Aorta (tissue), 5 donors: ENCODE results near the gene ARPC2. TPM values are rescaled to one million over a fixed set of nuclear protein-coding genes. Genes with fewer than 3 reads are reported as not detected.

Experiments used
- ATAC-seq: fragments of 200-7000 bp; cut with Tn5 transposase; one replicate; pipeline ENCODE4 v1.9.1; 2022; ENCODE audit warnings: moderate library complexity; ENCODE audit not compliant: low FRiP score
- DNase-seq, 2 donors: peaks; one replicate each; pipeline ENCODE4 v3.0.0-alpha.2; 2020
- H3K27ac ChIP-seq, 2 donors: one replicate each; pipeline ENCODE4 v1.5.1; 2013; ENCODE audit warnings: low read length in 2 of 2, mild to moderate bottlenecking in 2 of 2, moderate library complexity in 2 of 2, control low read depth in 1 of 2, inconsistent platforms in 1 of 2, low read depth in 1 of 2
- H3K27me3 ChIP-seq, 2 donors: one replicate each; pipeline ENCODE4 v1.6.1; 2013; ENCODE audit warnings: control low read depth in 1 of 2, low read length in 1 of 2, mild to moderate bottlenecking in 1 of 2, moderate library complexity in 1 of 2; ENCODE audit not compliant: insufficient read depth in 2 of 2, control insufficient read depth in 1 of 2
- H3K36me3 ChIP-seq, 2 donors: one replicate each; pipeline ENCODE4 v1.6.1; 2013; ENCODE audit warnings: control low read depth in 1 of 2, low read length in 1 of 2, mild to moderate bottlenecking in 1 of 2; ENCODE audit not compliant: insufficient read depth in 2 of 2, control insufficient read depth in 1 of 2
- H3K4me1 ChIP-seq, 2 donors: one replicate each; pipeline ENCODE4 v1.6.1; 2013; ENCODE audit warnings: low read length in 2 of 2, control low read depth in 1 of 2, mild to moderate bottlenecking in 1 of 2, moderate library complexity in 1 of 2; ENCODE audit not compliant: insufficient read depth in 2 of 2, control insufficient read depth in 1 of 2
- H3K4me3 ChIP-seq, 2 donors: one replicate each; pipeline ENCODE4 v1.5.1; 2013; ENCODE audit warnings: low read length in 2 of 2, control low read depth in 1 of 2, mild to moderate bottlenecking in 1 of 2
- H3K9me3 ChIP-seq: one replicate; pipeline ENCODE4 v1.6.1; 2013; ENCODE audit warnings: mild to moderate bottlenecking, low read length; ENCODE audit not compliant: control insufficient read depth
- WGBS, 2 donors: extraction: QIAGEN DNeasy Blood & Tissue Kit; methylation state at CpG; one replicate each; pipeline ENCODE4 v1.1.7; 2013; 5-methylcytosine and 5-hydroxymethylcytosine counted together
- intact Hi-C, 2 donors: fragments of 100-400 bp; cut with DNase I; formaldehyde crosslinking; loops; one replicate each; pipeline versions ENCODE4 v1.14.2 to v1.15.0; 2022
- polyA plus RNA-seq, 2 donors: library from polyadenylated mRNA; stranded (reverse); fragments of 200-250 nt; gene quantifications; one replicate each; pipeline ENCODE4 v1.2.3, GENCODE V29; 2013
- total RNA-seq, 2 donors: library from RNA; stranded (reverse); fragmentation: NEBNext Ultra II Directional; extraction: Animal tissue kit (Norgen Biotek cat#: 25700); gene quantifications; one replicate each; pipeline ENCODE4 v1.2.1, GENCODE V29; 2021
- donor health status: healthy with polysubstance abuse.
- donor health status: Bipolar disorder and iron deficiency.
- donor health status: DM: no; HTN: no; CAD: no.
- donor health status: DM: no; HTN: no; CAD: no.
- donor health status: DM: yes; HTN: yes; CAD: no.

Gene ARPC2
- total and polyA plus RNA-seq, 4 donors = 297 to 467 (median 359) TPM

- H3K4me1 ChIP-seq = no peaks in the 10 kb centered on the region
- 65 to 72% methylated on average over 9 of the region's 9 CpGs for WGBS, 2 donors
- DNase-seq = no peak
- no peaks in the 10 kb centered on the region for H3K9me3 ChIP-seq
- H3K36me3 ChIP-seq = no peaks in the 10 kb centered on the region
- ATAC-seq = no peak
- intact Hi-C loops = loop anchor here in 1 of 2 donors (10.0 kb wide), 1 partner anchor 214 kb away; the partner anchor contains the start of gene CTDSP1
- no peak overlapping the region for H3K4me3 ChIP-seq
- no peak overlapping the region for H3K27ac ChIP-seq
- no peaks in the 10 kb centered on the region for H3K27me3 ChIP-seq
These were observed 36.4 kb upstream of the ARPC2 start for GRCh38 chr2:218180467-218181114.

GRCh38 chr2:218184331-218184730 lies 32.7 kb upstream of the ARPC2 start:
- H3K9me3 ChIP-seq = no peaks in the 10 kb centered on the region
- no peak overlapping the region for H3K4me3 ChIP-seq
- 91 to 92% methylated on average over 1 of the region's 1 CpG for WGBS, 2 donors
- peaks cover 0 to 3% of the 10 kb centered on the region in 2 donors for H3K4me1 ChIP-seq
- ATAC-seq (no peak), DNase-seq (no peak)
- no peaks in the 10 kb centered on the region for H3K36me3 ChIP-seq
- H3K27me3 ChIP-seq = no peaks in the 10 kb centered on the region
- no peak overlapping the region for H3K27ac ChIP-seq
- intact Hi-C loops = loop anchor here in 1 of 2 donors (10.0 kb wide), 1 partner anchor 210 kb away; the partner anchor contains the start of gene CTDSP1

- ATAC-seq = peak; percentile 89
- peak; percentile 70 to 83 for DNase-seq
- Histone ChIP-seq H3K9me3 (no peaks in the 10 kb centered on the region), H3K4me3 (no peak overlapping the region), H3K4me1 (peaks cover 0 to 3% of the 10 kb centered on the region in 2 donors), H3K27ac (no peak overlapping the region), H3K36me3 (no peaks in the 10 kb centered on the region), H3K27me3 (no peaks in the 10 kb centered on the region)
- intact Hi-C loops = loop anchor here (5.0 to 10.0 kb wide), 4 partner anchors 71 to 281 kb away; partner anchors contain the start of gene CTDSP1 (in 1 of the 2)
- 38 to 40% methylated on average over 8 of the region's 8 CpGs for WGBS, 2 donors
These were observed 30.6 kb upstream of the ARPC2 start for GRCh38 chr2:218186355-218186766.

- peak overlapping the region in 1 of 2 donors; percentile 29 for H3K27ac ChIP-seq
- no peaks in the 10 kb centered on the region for H3K27me3 ChIP-seq
- intact Hi-C loops = loop anchor here (5.0 to 10.0 kb wide), 4 partner anchors 70 to 280 kb away; partner anchors contain the start of gene CTDSP1 (in 1 of the 2)
- DNase-seq (no peak), ATAC-seq (peak; percentile 19)
- no peaks in the 10 kb centered on the region for H3K36me3 ChIP-seq
- H3K4me3 ChIP-seq = no peak overlapping the region
- WGBS, 2 donors = 53 to 66% methylated on average over 1 of the region's 1 CpG
- H3K9me3 ChIP-seq = no peaks in the 10 kb centered on the region
- peaks cover 0 to 3% of the 10 kb centered on the region in 2 donors for H3K4me1 ChIP-seq
These were observed 30.1 kb upstream of the ARPC2 start for GRCh38 chr2:218186876-218187275.

GRCh38 chr2:218187296-218188015 lies 29.5 kb upstream of the ARPC2 start:
- ATAC-seq = peak; percentile 12

GRCh38 chr2:218188528-218188927 lies 28.5 kb upstream of the ARPC2 start:
- Histone ChIP-seq H3K27ac (no peak overlapping the region), H3K9me3 (no peaks in the 10 kb centered on the region), H3K36me3 (no peaks in the 10 kb centered on the region), H3K4me1 (peaks cover 0 to 3% of the 10 kb centered on the region in 2 donors), H3K4me3 (no peak overlapping the region), H3K27me3 (no peaks in the 10 kb centered on the region)
- DNase-seq = no peak
- intact Hi-C loops = loop anchor here (5.0 to 10.0 kb wide), 4 partner anchors 69 to 279 kb away; partner anchors contain the start of gene CTDSP1 (in 1 of the 2)
- WGBS, 2 donors = 95 to 96% methylated on average over 2 of the region's 2 CpGs
- no peak for ATAC-seq

More at GRCh38 chr2:218187296-218188015, 29.5 kb upstream of the ARPC2 start:
- Histone ChIP-seq H3K27ac (peak overlapping the region in 1 of 2 donors; percentile 39), H3K9me3 (no peaks in the 10 kb centered on the region), H3K27me3 (no peaks in the 10 kb centered on the region), H3K4me3 (no peak overlapping the region), H3K4me1 (peaks cover 0 to 3% of the 10 kb centered on the region in 2 donors), H3K36me3 (no peaks in the 10 kb centered on the region)
- WGBS, 2 donors = 8 to 18% methylated on average over 4 of the region's 4 CpGs
- DNase-seq = no peak
- intact Hi-C loops = loop anchor here (5.0 to 10.0 kb wide), 4 partner anchors 70 to 280 kb away; partner anchors contain the start of gene CTDSP1 (in 1 of the 2)

- Histone ChIP-seq H3K4me3 (no peak overlapping the region), H3K27me3 (no peaks in the 10 kb centered on the region), H3K27ac (no peak overlapping the region), H3K36me3 (no peaks in the 10 kb centered on the region), H3K9me3 (no peaks in the 10 kb centered on the region), H3K4me1 (no peaks in the 10 kb centered on the region)
- ATAC-seq (no peak), DNase-seq (no peak)
- 58 to 60% methylated on average over 3 of the region's 3 CpGs for WGBS, 2 donors
- intact Hi-C loops = no loop called here
These were observed 24.0 kb upstream of the ARPC2 start for GRCh38 chr2:218192902-218193430.

- intact Hi-C loops = no loop called here
- H3K9me3 ChIP-seq = no peaks in the 10 kb centered on the region
- H3K4me1 ChIP-seq = no peaks in the 10 kb centered on the region
- 74 to 85% methylated on average over 4 of the region's 4 CpGs for WGBS, 2 donors
- H3K4me3 ChIP-seq = no peak overlapping the region
- no peaks in the 10 kb centered on the region for H3K27me3 ChIP-seq
- DNase-seq = no peak
- H3K27ac ChIP-seq = no peak overlapping the region
- no peak for ATAC-seq
- no peaks in the 10 kb centered on the region for H3K36me3 ChIP-seq
These were observed 23.3 kb upstream of the ARPC2 start for GRCh38 chr2:218193701-218194100.
